Measurements from ENCODE around the gene CCDC15.

DNA sequence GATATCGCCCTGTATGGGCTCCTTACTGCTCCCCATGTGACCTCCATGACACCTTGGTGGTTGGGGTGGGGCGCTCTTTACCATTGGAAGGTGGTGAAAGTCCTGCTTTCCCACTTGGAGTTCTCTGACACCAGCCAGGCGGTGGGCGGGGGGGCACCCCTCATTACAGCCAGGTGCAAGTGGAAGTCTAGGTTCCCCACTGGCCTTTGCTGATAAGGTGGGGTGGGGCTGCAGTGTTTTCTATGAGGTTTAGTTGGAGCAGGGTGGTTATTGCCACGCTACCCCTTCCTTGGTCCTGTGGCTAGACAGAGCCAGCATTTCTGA lies 103.7 kb downstream of the CCDC15 start:
- TF ChIP-seq CTCF (IDR thresholded peaks at IDR 0.05) (no peak), EP300 (IDR thresholded peaks at IDR 0.05) (no peak)

Data from stomach (tissue), 4 donors.